ENCODE results near the gene GRN.

The GRN gene

DNA sequence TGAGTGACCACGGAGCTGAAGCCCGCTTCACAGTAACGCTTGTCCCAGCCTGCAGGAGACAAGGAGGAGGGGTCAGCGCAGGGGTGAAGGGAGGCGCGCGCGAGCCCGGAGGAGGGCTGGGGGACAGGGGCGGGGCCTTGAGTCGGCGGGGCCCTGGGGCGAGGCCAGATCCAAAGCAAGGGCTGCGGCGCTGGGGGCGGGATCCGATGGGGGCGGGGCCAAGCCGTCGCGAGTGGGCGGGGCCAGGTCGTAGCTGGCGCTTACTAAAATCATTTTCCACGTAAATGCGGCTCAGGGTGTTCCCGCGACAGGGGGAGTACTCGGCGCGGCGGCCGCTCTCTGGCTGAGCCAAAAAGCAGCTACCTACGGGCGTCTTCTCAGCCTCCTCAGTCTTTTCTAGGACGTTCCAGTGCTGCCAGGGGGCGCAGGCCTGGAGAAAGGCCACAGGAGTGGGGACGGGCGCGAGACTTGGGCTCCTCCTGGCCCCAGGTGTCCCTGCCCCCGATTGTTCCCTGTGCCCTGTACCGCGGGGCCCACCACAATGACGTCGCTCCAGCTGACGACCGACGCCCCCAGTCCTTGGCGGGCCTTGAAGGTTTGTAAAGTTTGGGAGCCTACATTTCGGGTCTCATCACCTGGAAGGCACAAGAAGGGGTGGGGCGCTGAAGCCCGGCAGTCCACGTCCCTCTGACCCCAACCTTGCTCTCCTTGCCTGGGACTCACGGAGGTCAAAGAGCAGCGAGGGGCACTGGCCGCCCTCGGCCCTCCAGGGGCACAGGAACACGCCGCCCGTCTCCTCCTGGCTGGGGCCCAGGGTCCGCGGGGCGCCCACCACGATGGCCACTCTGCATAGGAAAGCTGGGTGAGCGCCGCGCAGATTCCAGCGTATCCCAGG, 40.4 kb downstream of the GRN start:
- H4K20me1 ChIP-seq (ENCODE audit: control insufficient read depth, insufficient read depth, low read depth, low read length): no peaks in the 10 kb centered on the region
- TF ChIP-seq, protein P1, sequence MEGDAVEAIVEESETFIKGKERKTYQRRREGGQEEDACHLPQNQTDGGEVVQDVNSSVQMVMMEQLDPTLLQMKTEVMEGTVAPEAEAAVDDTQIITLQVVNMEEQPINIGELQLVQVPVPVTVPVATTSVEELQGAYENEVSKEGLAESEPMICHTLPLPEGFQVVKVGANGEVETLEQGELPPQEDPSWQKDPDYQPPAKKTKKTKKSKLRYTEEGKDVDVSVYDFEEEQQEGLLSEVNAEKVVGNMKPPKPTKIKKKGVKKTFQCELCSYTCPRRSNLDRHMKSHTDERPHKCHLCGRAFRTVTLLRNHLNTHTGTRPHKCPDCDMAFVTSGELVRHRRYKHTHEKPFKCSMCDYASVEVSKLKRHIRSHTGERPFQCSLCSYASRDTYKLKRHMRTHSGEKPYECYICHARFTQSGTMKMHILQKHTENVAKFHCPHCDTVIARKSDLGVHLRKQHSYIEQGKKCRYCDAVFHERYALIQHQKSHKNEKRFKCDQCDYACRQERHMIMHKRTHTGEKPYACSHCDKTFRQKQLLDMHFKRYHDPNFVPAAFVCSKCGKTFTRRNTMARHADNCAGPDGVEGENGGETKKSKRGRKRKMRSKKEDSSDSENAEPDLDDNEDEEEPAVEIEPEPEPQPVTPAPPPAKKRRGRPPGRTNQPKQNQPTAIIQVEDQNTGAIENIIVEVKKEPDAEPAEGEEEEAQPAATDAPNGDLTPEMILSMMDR (IDR thresholded peaks at IDR 0.05; ENCODE audit: low read depth, low read length, poor library complexity, severe bottlenecking): peak; percentile 4
- TF ChIP-seq EZH2phosphoT487 (IDR thresholded peaks at IDR 0.05; ENCODE audit: borderline replicate concordance, low read length): no peak
- H3K27ac ChIP-seq (ENCODE audit: low read depth, low read length): no peak overlapping the region
- H3K4me2 ChIP-seq (ENCODE audit: low read length): peak overlapping the region; percentile 60
- no peaks in the 10 kb centered on the region for H3K9me2 ChIP-seq (replicated peaks; ENCODE audit: control insufficient read depth, low read length)
- peak overlapping the region; percentile 47 for H3K4me3 ChIP-seq (ENCODE audit: low read length)
- no peaks in the 10 kb centered on the region for H3F3A ChIP-seq (ENCODE audit: control insufficient read depth, insufficient read depth)
- no peaks in the 10 kb centered on the region for H3K36me3 ChIP-seq (ENCODE audit: control insufficient read depth, low read length)
- no peaks in the 10 kb centered on the region for H3K79me2 ChIP-seq (ENCODE audit: control insufficient read depth, low read length)
- H3K9me3 ChIP-seq (ENCODE audit: control insufficient read depth, insufficient read depth, low read length): no peaks in the 10 kb centered on the region
- H3K27me3 ChIP-seq (ENCODE audit: control insufficient read depth, low read length): peaks cover 15% of the 10 kb centered on the region
- peaks cover 5% of the 10 kb centered on the region; the same call in 1 of the 2 replicates for H3K4me1 ChIP-seq (ENCODE audit: control insufficient read depth, low read length)

DNA sequence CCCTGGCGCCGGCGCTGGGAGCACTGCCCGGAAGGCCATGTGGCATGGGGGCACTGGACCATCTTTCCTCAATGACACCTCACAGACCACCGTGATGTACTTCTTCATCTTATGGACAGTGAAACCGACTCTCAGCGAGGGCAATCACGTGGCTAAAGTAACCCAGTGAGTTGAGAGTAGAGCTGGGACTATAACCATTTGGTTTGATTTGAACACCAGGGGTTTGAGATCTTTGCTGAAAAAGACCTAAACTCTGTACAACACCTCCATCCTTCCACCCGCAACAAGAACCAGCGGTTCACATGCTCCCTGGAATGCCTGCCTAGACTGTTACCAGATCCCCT, 41.1 kb downstream of the GRN start:
- Histone ChIP-seq H3K79me2 (ENCODE audit: control insufficient read depth, low read length) (no peaks in the 10 kb centered on the region), H3K4me2 (ENCODE audit: low read length) (no peak overlapping the region), H3K27me3 (ENCODE audit: control insufficient read depth, low read length) (peaks cover 15% of the 10 kb centered on the region), H3K9me3 (ENCODE audit: control insufficient read depth, insufficient read depth, low read length) (no peaks in the 10 kb centered on the region), H3K27ac (ENCODE audit: low read depth, low read length) (no peak overlapping the region), H3K4me1 (ENCODE audit: control insufficient read depth, low read length) (peaks cover 5% of the 10 kb centered on the region; the same call in 1 of the 2 replicates), H3K4me3 (ENCODE audit: low read length) (no peak overlapping the region), H4K20me1 (ENCODE audit: control insufficient read depth, insufficient read depth, low read depth, low read length) (no peaks in the 10 kb centered on the region), H3K9me2 (replicated peaks; ENCODE audit: control insufficient read depth, low read length) (no peaks in the 10 kb centered on the region), H3K36me3 (ENCODE audit: control insufficient read depth, low read length) (no peaks in the 10 kb centered on the region), H3F3A (ENCODE audit: control insufficient read depth, insufficient read depth) (0 out of 2 replicates have a peak, but pooled peaks cover 2% of the 10 kb centered on the region)
- no peak for TF ChIP-seq EZH2phosphoT487 (IDR thresholded peaks at IDR 0.05; ENCODE audit: borderline replicate concordance, low read length)
- TF ChIP-seq, protein P1 (IDR thresholded peaks at IDR 0.05; ENCODE audit: low read depth, low read length, poor library complexity, severe bottlenecking): no peak

DNA sequence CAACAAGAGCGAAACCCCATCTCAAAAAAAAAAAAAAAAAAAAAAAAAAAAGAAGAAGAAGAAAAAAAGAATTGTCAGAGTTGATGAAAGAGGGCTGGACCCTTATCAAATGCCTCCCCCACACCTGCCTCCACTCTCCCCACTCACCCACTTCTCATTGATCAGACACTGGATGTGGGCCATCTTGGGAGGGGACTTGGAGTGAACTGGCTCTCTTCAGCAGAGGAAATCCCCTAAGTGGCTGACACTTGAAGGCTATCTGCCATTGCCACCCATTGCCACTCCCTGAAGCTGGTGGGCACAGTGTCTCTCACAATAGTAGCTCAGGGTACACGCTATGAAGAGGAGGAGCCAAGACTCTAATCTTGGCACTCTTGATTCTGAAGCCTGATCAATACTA, 42.7 kb downstream of the GRN start:
- TF ChIP-seq, protein P1 (IDR thresholded peaks at IDR 0.05; ENCODE audit: low read depth, low read length, poor library complexity, severe bottlenecking): no peak
- TF ChIP-seq EZH2phosphoT487 (IDR thresholded peaks at IDR 0.05; ENCODE audit: borderline replicate concordance, low read length): no peak
- no peak overlapping the region for H3K4me2 ChIP-seq (ENCODE audit: low read length)

More for the DNA sequence above, 42.7 kb downstream of the GRN start:
- Histone ChIP-seq H3K9me3 (ENCODE audit: control insufficient read depth, insufficient read depth, low read length) (no peaks in the 10 kb centered on the region), H3K4me3 (ENCODE audit: low read length) (no peak overlapping the region), H3K27ac (ENCODE audit: low read depth, low read length) (no peak overlapping the region), H3F3A (ENCODE audit: control insufficient read depth, insufficient read depth) (0 out of 2 replicates have a peak, but pooled peaks cover 2% of the 10 kb centered on the region), H3K79me2 (ENCODE audit: control insufficient read depth, low read length) (no peaks in the 10 kb centered on the region), H3K9me2 (replicated peaks; ENCODE audit: control insufficient read depth, low read length) (no peaks in the 10 kb centered on the region), H3K36me3 (ENCODE audit: control insufficient read depth, low read length) (no peaks in the 10 kb centered on the region), H3K27me3 (ENCODE audit: control insufficient read depth, low read length) (peaks cover 15% of the 10 kb centered on the region), H3K4me1 (ENCODE audit: control insufficient read depth, low read length) (peaks cover 5% of the 10 kb centered on the region; the same call in 1 of the 2 replicates), H4K20me1 (ENCODE audit: control insufficient read depth, insufficient read depth, low read depth, low read length) (no peaks in the 10 kb centered on the region)
